ENCODE data around the gene CDHR2.

The CDHR2 gene

GRCh38 chr5:176532795-176533194, 16.3 kb upstream of the CDHR2 start:
- ATAC-seq (replicated peaks) (no peak), DNase-seq (no peak)
- peak overlapping the region; percentile 95 for H3K27ac Mint-ChIP-seq
- no peaks in the 10 kb centered on the region for H3K27me3 Mint-ChIP-seq
- H3K9me3 Mint-ChIP-seq, result no peaks in the 10 kb centered on the region
- H3K4me3 Mint-ChIP-seq, result peak overlapping the region in 1 of 2 donors; percentile 95
- peaks cover 48 to 62% of the 10 kb centered on the region in 2 donors for H3K4me1 Mint-ChIP-seq
- H3K36me3 Mint-ChIP-seq, result peaks cover 25 to 26% of the 10 kb centered on the region in 2 donors

DNA sequence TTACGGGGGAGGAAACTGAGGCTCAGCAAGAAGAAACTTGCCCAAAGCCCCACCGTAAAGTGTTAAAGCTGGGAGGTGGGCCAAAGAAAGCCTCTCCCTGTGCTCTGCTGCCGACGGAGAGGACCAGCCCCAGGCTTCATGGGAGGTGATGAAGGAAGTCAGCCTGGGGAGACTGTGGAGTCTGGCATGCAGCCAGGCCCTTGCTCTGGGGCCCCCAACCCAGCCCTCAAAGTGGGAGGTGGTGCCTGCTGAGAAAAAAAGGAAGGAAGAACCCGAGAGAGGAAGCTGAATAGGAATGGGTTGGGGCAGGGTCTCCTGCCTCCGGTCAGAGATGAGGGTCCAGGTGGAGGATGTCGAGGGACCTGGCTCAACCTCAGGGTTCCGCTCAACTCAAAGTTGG, 15.8 kb upstream of the CDHR2 start:
- peaks cover 19 to 22% of the 10 kb centered on the region in 2 donors for H3K36me3 Mint-ChIP-seq
- H3K27me3 Mint-ChIP-seq, result no peaks in the 10 kb centered on the region
- H3K4me1 Mint-ChIP-seq, result peaks cover 46 to 68% of the 10 kb centered on the region in 2 donors

GRCh38 chr5:176533894-176534611, 15.1 kb upstream of the CDHR2 start:
- H3K27me3 Mint-ChIP-seq, result no peaks in the 10 kb centered on the region
- ATAC-seq (replicated peaks) (no peak), DNase-seq (no peak)
- H3K4me1 Mint-ChIP-seq, result peaks cover 43 to 66% of the 10 kb centered on the region in 2 donors
- H3K4me3 Mint-ChIP-seq, result peak overlapping the region; percentile 95
- peak overlapping the region; percentile 95 for H3K27ac Mint-ChIP-seq
- peaks cover 15 to 17% of the 10 kb centered on the region in 2 donors for H3K36me3 Mint-ChIP-seq
- H3K9me3 Mint-ChIP-seq, result no peaks in the 10 kb centered on the region

More for the DNA sequence above, 15.8 kb upstream of the CDHR2 start:
- ATAC-seq (replicated peaks), result no peak
- H3K4me3 Mint-ChIP-seq, result peak overlapping the region; percentile 95
- H3K9me3 Mint-ChIP-seq, result no peaks in the 10 kb centered on the region
- peak overlapping the region; percentile 95 for H3K27ac Mint-ChIP-seq
- no peak for DNase-seq

DNA sequence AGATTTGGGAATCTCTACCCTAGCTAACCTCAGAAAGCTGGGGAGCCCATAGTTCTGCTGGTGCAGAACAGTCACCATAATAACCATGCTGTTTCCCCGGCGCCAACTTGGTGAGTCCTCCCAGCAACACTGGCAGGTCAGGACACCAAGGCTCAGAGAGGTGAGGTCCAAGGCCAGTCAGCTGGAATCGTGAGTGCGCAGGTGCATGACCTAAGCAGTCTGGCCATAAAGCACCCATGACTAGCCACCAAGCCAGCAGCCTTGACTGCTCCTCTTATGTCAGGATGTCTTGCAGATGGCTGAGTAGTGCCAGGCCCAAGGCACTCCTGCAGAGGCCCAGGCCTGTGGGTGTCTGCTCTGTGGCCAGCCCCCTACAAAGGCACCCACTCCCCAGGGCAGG, 14.5 kb upstream of the CDHR2 start:
- Mint-ChIP-seq H3K4me3 (peak overlapping the region; percentile 95), H3K27ac (peak overlapping the region; percentile 95), H3K4me1 (peaks cover 40 to 60% of the 10 kb centered on the region in 2 donors), H3K9me3 (no peaks in the 10 kb centered on the region), H3K27me3 (no peaks in the 10 kb centered on the region), H3K36me3 (peaks cover 11% of the 10 kb centered on the region in 2 donors)
- no peak for DNase-seq
- ATAC-seq (replicated peaks), result no peak

DNA sequence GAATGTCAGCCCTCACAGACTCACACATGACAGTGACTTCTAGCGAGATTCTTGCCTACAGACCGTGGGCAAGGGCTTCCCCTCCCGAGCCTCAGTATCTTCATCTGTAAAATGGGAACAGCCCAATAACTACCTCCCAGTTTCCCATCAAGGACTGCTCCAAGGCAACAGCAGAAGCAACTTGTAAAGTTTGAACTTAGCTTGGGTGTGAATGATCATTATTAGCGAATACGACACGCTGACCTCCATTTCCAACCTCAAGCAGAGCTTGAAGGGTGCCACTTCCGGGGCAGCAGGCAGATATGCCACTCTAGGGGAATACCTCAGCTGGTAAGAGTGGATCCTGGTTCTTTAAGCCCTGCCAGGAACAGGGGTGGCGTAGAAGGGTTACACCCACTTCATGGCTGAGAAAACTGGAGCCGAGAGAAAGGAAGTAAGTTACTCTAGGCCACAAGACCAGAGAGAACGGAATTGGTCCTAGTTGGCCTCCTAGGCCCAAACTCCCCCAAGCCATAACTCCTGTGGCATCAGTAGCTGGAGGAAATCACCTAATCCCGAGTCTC, 14.0 kb upstream of the CDHR2 start:
- ATAC-seq (replicated peaks), result peak; percentile 6 to 26
- H3K27ac Mint-ChIP-seq, result peak overlapping the region; percentile 95
- H3K4me1 Mint-ChIP-seq, result peaks cover 40 to 56% of the 10 kb centered on the region in 2 donors
- peak overlapping the region; percentile 95 for H3K4me3 Mint-ChIP-seq
- peak; percentile 60 for DNase-seq
- H3K9me3 Mint-ChIP-seq, result no peaks in the 10 kb centered on the region
- no peaks in the 10 kb centered on the region for H3K27me3 Mint-ChIP-seq
- H3K36me3 Mint-ChIP-seq, result peaks cover 7 to 9% of the 10 kb centered on the region in 2 donors

- H3K4me1 Mint-ChIP-seq, result peaks cover 40 to 59% of the 10 kb centered on the region in 2 donors
- peaks cover 7% of the 10 kb centered on the region in 2 donors for H3K36me3 Mint-ChIP-seq
- DNase-seq, result no peak
- ATAC-seq (replicated peaks), result no peak
- H3K27ac Mint-ChIP-seq, result peak overlapping the region; percentile 95
- H3K9me3 Mint-ChIP-seq, result no peaks in the 10 kb centered on the region
- peak overlapping the region; percentile 95 for H3K4me3 Mint-ChIP-seq
- H3K27me3 Mint-ChIP-seq, result no peaks in the 10 kb centered on the region
Measured at GRCh38 chr5:176535664-176536131, 13.4 kb upstream of the CDHR2 start.

- peak overlapping the region; percentile 95 for H3K4me3 Mint-ChIP-seq
- peak overlapping the region; percentile 95 for H3K27ac Mint-ChIP-seq
- H3K27me3 Mint-ChIP-seq, result no peaks in the 10 kb centered on the region
- peak; percentile 59 for DNase-seq
- peaks cover 43 to 61% of the 10 kb centered on the region in 2 donors for H3K4me1 Mint-ChIP-seq
- peaks cover 4% of the 10 kb centered on the region in 2 donors for H3K36me3 Mint-ChIP-seq
- peak; percentile 19 to 33 for ATAC-seq (replicated peaks)
- no peaks in the 10 kb centered on the region for H3K9me3 Mint-ChIP-seq
Measured at GRCh38 chr5:176536132-176536901, 12.8 kb upstream of the CDHR2 start.

DNA sequence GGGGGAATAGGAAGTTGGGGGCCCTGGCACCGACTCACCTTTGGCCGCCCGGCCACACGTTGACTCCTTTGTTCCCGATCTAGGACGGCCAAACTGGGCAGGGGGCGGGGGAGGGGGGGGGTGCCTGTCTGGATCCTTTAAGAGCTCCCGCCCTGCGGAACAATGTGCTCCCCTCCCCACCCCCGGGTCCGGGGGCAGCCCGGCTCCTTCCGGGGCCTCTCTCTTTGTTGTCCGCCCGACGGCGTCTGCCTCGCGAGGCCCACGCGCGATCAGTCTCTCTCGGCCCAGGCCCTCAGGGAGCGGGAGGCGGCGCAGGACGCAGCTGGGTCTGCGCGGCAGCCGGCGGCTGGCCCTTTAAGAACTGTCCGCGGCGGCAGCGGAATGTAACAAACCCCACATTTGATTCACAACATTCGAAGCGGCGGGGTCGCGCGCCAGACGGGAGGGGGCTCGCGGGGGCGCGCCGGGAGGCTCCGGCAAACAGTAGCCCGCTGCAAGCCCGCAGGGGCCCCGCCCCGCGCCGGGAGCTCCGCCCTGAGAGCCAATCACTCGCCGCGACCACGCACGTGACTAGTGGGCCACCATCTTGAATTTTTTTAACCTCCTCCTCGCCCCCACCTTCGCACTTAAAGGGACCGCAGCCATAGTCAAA, 12.1 kb upstream of the CDHR2 start, which contains the start of gene RNF44:
RNF44 (minus strand) TSS at position 501 of the 652 bp plus-strand sequence. CDS start 4,930 bp downstream, outside the sequence.
- Mint-ChIP-seq H3K36me3 (peaks cover 2 to 3% of the 10 kb centered on the region in 2 donors), H3K4me1 (peaks cover 45 to 61% of the 10 kb centered on the region in 2 donors), H3K27me3 (no peaks in the 10 kb centered on the region), H3K9me3 (no peaks in the 10 kb centered on the region), H3K27ac (peak within 1 kb of the TSS; percentile 98), H3K4me3 (peak within 1 kb of the TSS; percentile 95)
- DNase-seq (peak; percentile 97), ATAC-seq (replicated peaks) (peak; percentile 67 to 74)

DNA sequence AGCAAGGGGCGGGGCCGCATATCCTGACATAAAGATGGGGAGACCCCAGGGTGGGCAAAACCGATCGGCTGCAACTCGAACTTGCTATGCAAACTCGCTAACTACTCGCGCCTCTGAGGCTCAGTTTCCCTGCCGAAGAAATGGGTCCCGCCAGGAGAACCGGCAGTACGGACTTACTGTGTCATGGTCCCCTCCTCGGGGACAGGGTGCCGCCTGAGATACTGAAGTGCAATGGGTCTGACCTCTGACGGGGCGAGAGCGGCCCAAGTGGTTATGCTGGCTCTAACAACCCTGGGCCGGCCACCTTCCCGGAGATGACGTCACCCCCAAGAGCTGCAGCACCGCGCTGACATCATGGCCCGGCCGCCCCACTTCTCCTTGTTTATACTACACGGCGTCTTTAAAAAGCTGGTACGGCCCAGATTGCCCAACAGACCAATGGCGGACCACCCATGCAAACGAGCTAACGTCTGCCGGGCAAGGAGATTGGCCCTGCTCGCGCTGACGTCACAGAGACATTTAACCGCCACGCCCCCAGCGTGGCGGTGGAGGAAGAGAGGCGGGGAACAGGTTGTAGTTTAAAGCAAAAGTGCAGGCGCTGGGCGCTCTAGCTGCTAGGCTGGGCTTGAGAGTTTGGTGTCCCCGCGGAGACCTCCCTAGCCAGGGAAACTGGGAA, 11.4 kb upstream of the CDHR2 start:
- Mint-ChIP-seq H3K27ac (peak overlapping the region; percentile 98), H3K4me3 (peak overlapping the region; percentile 95), H3K27me3 (no peaks in the 10 kb centered on the region), H3K9me3 (no peaks in the 10 kb centered on the region), H3K4me1 (peaks cover 52 to 64% of the 10 kb centered on the region in 2 donors), H3K36me3 (peaks cover 2 to 3% of the 10 kb centered on the region in 2 donors)
- DNase-seq (peak; percentile 95), ATAC-seq (replicated peaks) (peak; percentile 77 to 80)

- Mint-ChIP-seq H3K4me1 (peaks cover 47 to 57% of the 10 kb centered on the region in 2 donors), H3K27ac (peak overlapping the region; percentile 98), H3K36me3 (peaks cover 2 to 3% of the 10 kb centered on the region in 2 donors), H3K9me3 (no peaks in the 10 kb centered on the region), H3K27me3 (no peaks in the 10 kb centered on the region), H3K4me3 (peak overlapping the region; percentile 95)
- ATAC-seq (replicated peaks) (no peak), DNase-seq (no peak)
Measured at GRCh38 chr5:176538230-176538988, 10.7 kb upstream of the CDHR2 start.

- no peaks in the 10 kb centered on the region for H3K27me3 Mint-ChIP-seq
- peaks cover 2 to 3% of the 10 kb centered on the region in 2 donors for H3K36me3 Mint-ChIP-seq
- H3K4me3 Mint-ChIP-seq, result no peak overlapping the region
- ATAC-seq (replicated peaks) (no peak), DNase-seq (no peak)
- no peak overlapping the region for H3K27ac Mint-ChIP-seq
- H3K4me1 Mint-ChIP-seq, result peaks cover 42 to 52% of the 10 kb centered on the region in 2 donors
- no peaks in the 10 kb centered on the region for H3K9me3 Mint-ChIP-seq
Measured at GRCh38 chr5:176538989-176539384, 10.2 kb upstream of the CDHR2 start.

DNA sequence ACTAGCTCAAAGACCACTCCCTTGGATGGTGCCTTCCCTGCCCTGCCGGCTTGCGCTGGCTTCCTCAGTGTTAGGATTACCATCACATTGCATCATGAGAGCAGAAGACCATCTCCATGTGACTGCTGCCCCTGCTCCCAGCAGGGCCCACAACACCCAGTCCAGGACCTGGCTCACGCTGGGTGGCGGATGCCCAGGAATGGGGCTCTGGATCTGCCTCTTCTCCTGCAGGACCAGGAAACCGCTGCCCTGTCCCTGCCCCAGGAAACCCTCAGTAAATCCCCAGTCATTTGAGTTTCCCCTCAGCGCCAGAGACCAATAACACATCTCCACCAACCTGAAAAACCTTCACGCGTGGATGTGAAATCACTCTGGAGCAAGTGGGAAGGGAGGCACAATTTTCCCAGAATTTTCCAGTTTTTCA, 8.7 kb upstream of the CDHR2 start:
- no peak for DNase-seq
- no peak overlapping the region for H3K4me3 Mint-ChIP-seq
- no peak for ATAC-seq (replicated peaks)
- no peaks in the 10 kb centered on the region for H3K9me3 Mint-ChIP-seq
- H3K36me3 Mint-ChIP-seq, result no peaks in the 10 kb centered on the region
- peaks cover 35 to 47% of the 10 kb centered on the region in 2 donors for H3K4me1 Mint-ChIP-seq
- peak overlapping the region; percentile 90 for H3K27ac Mint-ChIP-seq
- no peaks in the 10 kb centered on the region for H3K27me3 Mint-ChIP-seq

GRCh38 chr5:176540956-176541337, 8.2 kb upstream of the CDHR2 start:
- no peaks in the 10 kb centered on the region for H3K9me3 Mint-ChIP-seq
- ATAC-seq (replicated peaks) (no peak), DNase-seq (no peak)
- H3K27me3 Mint-ChIP-seq, result no peaks in the 10 kb centered on the region
- H3K27ac Mint-ChIP-seq, result peak overlapping the region; percentile 90
- H3K36me3 Mint-ChIP-seq, result no peaks in the 10 kb centered on the region
- peaks cover 33 to 42% of the 10 kb centered on the region in 2 donors for H3K4me1 Mint-ChIP-seq
- peak overlapping the region; percentile 92 to 94 for H3K4me3 Mint-ChIP-seq
